Measurements from ENCODE around the gene LPAR1. TPM values are rescaled to one million over a fixed set of nuclear protein-coding genes. Genes with fewer than 3 reads are reported as not detected.

Gene LPAR1
- polyA plus RNA-seq, 3 donors = 15.1 to 18.1 (median 17.5) TPM

DNA sequence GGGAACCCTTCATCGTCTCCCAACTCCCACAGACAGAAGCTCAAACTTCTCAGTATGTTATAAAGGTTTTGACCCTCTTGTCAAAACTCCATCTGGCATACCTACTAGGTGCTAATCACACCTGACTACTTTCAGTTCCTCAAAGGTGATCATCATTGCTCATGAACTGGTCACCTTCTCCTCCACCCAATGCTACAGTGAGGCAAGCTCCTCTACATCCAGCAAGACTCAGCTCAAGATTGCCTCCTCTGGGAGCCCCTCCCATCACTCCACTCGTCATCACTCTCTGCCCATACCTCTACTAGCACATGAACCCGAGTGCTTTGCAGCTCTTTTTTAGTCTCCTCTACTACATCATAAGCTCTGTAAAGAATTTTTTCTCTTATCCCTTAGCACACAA lies 102.4 kb downstream of the LPAR1 start:
- Histone ChIP-seq H3K79me2 (ENCODE audit: insufficient read depth, low read length) (no peaks in the 10 kb centered on the region), H3K4me1 (ENCODE audit: control insufficient read depth in 1 of 2, insufficient read depth in 2 of 2, low read length in 2 of 2) (peaks cover 7 to 8% of the 10 kb centered on the region in 2 donors), H3K4me3 (replicated peaks in 1 of 3; ENCODE audit: low read depth in 2 of 3, low read length in 3 of 3) (no peak overlapping the region), H3K9me3 (replicated peaks in 1 of 2; ENCODE audit: control insufficient read depth in 1 of 2, insufficient read depth in 1 of 2, low read length in 2 of 2) (no peaks in the 10 kb centered on the region), H3K27ac (ENCODE audit: low read depth in 1 of 2, low read length in 2 of 2) (no peak overlapping the region), H2AFZ (ENCODE audit: insufficient read depth, low read depth, low read length, poor library complexity, severe bottlenecking) (no peak overlapping the region), H4K20me1 (ENCODE audit: insufficient read depth, low read length) (peaks cover 96% of the 10 kb centered on the region), H3K9ac (ENCODE audit: insufficient read depth, low read length, poor library complexity, severe bottlenecking) (no peak overlapping the region), H3K4me2 (replicated peaks; ENCODE audit: extremely low read depth, low read length, poor library complexity, severe bottlenecking) (no peak overlapping the region), H3K27me3 (ENCODE audit: control insufficient read depth in 2 of 2, insufficient read depth in 2 of 2, low read length in 2 of 2) (no peaks in the 10 kb centered on the region), H3K36me3 (replicated peaks in 1 of 2; ENCODE audit: control insufficient read depth in 1 of 2, insufficient read depth in 2 of 2, low read length in 2 of 2) (peaks cover 0 to 14% of the 10 kb centered on the region in 2 donors)
- TF ChIP-seq, protein P1, sequence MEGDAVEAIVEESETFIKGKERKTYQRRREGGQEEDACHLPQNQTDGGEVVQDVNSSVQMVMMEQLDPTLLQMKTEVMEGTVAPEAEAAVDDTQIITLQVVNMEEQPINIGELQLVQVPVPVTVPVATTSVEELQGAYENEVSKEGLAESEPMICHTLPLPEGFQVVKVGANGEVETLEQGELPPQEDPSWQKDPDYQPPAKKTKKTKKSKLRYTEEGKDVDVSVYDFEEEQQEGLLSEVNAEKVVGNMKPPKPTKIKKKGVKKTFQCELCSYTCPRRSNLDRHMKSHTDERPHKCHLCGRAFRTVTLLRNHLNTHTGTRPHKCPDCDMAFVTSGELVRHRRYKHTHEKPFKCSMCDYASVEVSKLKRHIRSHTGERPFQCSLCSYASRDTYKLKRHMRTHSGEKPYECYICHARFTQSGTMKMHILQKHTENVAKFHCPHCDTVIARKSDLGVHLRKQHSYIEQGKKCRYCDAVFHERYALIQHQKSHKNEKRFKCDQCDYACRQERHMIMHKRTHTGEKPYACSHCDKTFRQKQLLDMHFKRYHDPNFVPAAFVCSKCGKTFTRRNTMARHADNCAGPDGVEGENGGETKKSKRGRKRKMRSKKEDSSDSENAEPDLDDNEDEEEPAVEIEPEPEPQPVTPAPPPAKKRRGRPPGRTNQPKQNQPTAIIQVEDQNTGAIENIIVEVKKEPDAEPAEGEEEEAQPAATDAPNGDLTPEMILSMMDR (IDR thresholded peaks at IDR 0.05) = no peak
- H3K9me3 Mint-ChIP-seq = peaks cover 0 to 10% (median 3%) of the 10 kb centered on the region in 7 donors
- H3K36me3 Mint-ChIP-seq = peaks cover 25 to 64% of the 10 kb centered on the region in 2 donors
- DNase-seq = no peak
- intact Hi-C loops (cut with micrococcal nuclease) = no loop called here
- peaks cover 19% of the 10 kb centered on the region for H3K4me1 Mint-ChIP-seq
- peaks cover 0 to 8% (median 1%) of the 10 kb centered on the region in 3 donors for H3K27me3 Mint-ChIP-seq (ENCODE audit: low read depth in 3 of 3)
- no peak overlapping the region for H3K27ac Mint-ChIP-seq
- H3K4me3 Mint-ChIP-seq = no peak overlapping the region
- WGBS (ENCODE audit: insufficient coverage) = 100% methylated on average over 2 of the region's 3 CpGs

DNA sequence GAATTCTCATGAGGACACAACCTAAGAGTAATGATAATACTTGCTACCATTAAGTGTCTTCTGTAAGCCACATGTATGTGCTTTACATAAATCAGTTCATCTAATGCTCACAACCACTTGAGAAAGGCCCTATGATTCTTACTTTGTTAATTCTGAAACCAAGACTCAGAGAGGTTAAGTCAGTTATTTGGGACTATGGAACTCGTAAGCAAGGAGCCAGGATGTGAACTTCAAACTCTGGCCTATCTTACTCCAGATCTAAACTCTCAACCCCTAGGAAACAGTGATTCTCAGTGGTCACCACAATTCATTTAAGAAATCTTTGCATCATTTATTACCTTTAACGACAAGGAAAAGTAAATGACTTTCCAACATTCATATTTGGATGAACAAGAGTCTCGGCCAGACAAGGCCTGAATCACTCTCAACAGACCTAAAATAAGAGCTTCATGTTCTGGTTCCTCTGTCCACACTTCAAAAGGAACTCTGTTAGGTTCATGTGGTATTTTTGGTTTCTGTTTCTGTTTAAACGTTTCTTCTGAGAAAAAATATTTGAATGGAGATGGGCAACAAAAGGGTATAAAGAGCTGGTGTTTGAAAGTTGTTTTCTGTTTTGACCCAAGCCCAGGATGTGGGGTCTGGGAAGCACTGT lies 104.8 kb downstream of the LPAR1 start:
- intact Hi-C loops (cut with micrococcal nuclease) = no loop called here
- Histone ChIP-seq H3K4me1 (ENCODE audit: control insufficient read depth in 1 of 2, insufficient read depth in 2 of 2, low read length in 2 of 2) (peaks cover 7 to 8% of the 10 kb centered on the region in 2 donors), H3K36me3 (replicated peaks in 1 of 2; ENCODE audit: control insufficient read depth in 1 of 2, insufficient read depth in 2 of 2, low read length in 2 of 2) (no peaks in the 10 kb centered on the region), H3K27me3 (ENCODE audit: control insufficient read depth in 2 of 2, insufficient read depth in 2 of 2, low read length in 2 of 2) (no peaks in the 10 kb centered on the region), H4K20me1 (ENCODE audit: insufficient read depth, low read length) (peaks cover 94% of the 10 kb centered on the region), H3K4me3 (replicated peaks in 1 of 3; ENCODE audit: low read depth in 2 of 3, low read length in 3 of 3) (peak overlapping the region in 1 of 3 experiments; percentile 35), H3K79me2 (ENCODE audit: insufficient read depth, low read length) (no peaks in the 10 kb centered on the region), H3K9me3 (replicated peaks in 1 of 2; ENCODE audit: control insufficient read depth in 1 of 2, insufficient read depth in 1 of 2, low read length in 2 of 2) (no peaks in the 10 kb centered on the region), H2AFZ (ENCODE audit: insufficient read depth, low read depth, low read length, poor library complexity, severe bottlenecking) (no peak overlapping the region), H3K9ac (ENCODE audit: insufficient read depth, low read length, poor library complexity, severe bottlenecking) (no peak overlapping the region), H3K27ac (ENCODE audit: low read depth in 1 of 2, low read length in 2 of 2) (peak overlapping the region in 1 of 2 donors; percentile 57), H3K4me2 (replicated peaks; ENCODE audit: extremely low read depth, low read length, poor library complexity, severe bottlenecking) (peak overlapping the region; percentile 42)
- Mint-ChIP-seq H3K9me3 (peaks cover 0 to 7% (median 3%) of the 10 kb centered on the region in 7 donors), H3K27ac (peak overlapping the region; percentile 24 to 81 (median 59)), H3K4me1 (peaks cover 11% of the 10 kb centered on the region), H3K27me3 (ENCODE audit: low read depth in 3 of 3) (peaks cover 0 to 6% (median 1%) of the 10 kb centered on the region in 3 donors), H3K4me3 (peak overlapping the region in 1 of 2 donors; percentile 55), H3K36me3 (peaks cover 14 to 49% of the 10 kb centered on the region in 2 donors)
- peak in 1 of 3 donors; percentile 23 for DNase-seq
- WGBS (ENCODE audit: insufficient coverage) = 0% methylated on average over 1 of the region's 4 CpGs
- TF ChIP-seq, protein P1 (IDR thresholded peaks at IDR 0.05) = no peak
